Measurements from ENCODE around the gene RGSL1.
A peak's percentile ranks its signal among the peaks of the same experiment; 100 is the strongest.

Gene RGSL1

GRCh38 chr1:182552527-182552926 lies 102.6 kb downstream of the RGSL1 start:
- no peak for DNase-seq

- no peak for DNase-seq
These were observed 105.5 kb downstream of the RGSL1 start for GRCh38 chr1:182555493-182555892.

- DNase-seq: no peak
These were observed 106.3 kb downstream of the RGSL1 start for GRCh38 chr1:182556279-182556678.

GRCh38 chr1:182560392-182560984 lies 110.5 kb downstream of the RGSL1 start:
- no peak for DNase-seq

- DNase-seq: no peak
These were observed 111.5 kb downstream of the RGSL1 start for GRCh38 chr1:182561456-182561855.

GRCh38 chr1:182563095-182563494 lies 113.1 kb downstream of the RGSL1 start:
- DNase-seq: no peak

GRCh38 chr1:182564406-182565004 lies 114.6 kb downstream of the RGSL1 start:
- DNase-seq: no peak

GRCh38 chr1:182565537-182565936 lies 115.6 kb downstream of the RGSL1 start:
- DNase-seq: peak; percentile 18

- DNase-seq: no peak
These were observed 117.7 kb downstream of the RGSL1 start for GRCh38 chr1:182567629-182568028.

- DNase-seq: no peak
These were observed 118.8 kb downstream of the RGSL1 start for GRCh38 chr1:182568647-182569284.

- no peak for DNase-seq
These were observed 120.1 kb downstream of the RGSL1 start for GRCh38 chr1:182569939-182570610.

- no peak for DNase-seq
These were observed 120.6 kb downstream of the RGSL1 start for GRCh38 chr1:182570611-182570970.

GRCh38 chr1:182574156-182574555 lies 124.2 kb downstream of the RGSL1 start:
- no peak for DNase-seq

GRCh38 chr1:182575540-182576149 lies 125.7 kb downstream of the RGSL1 start:
- no peak for DNase-seq

GRCh38 chr1:182580736-182581135 lies 130.8 kb downstream of the RGSL1 start:
- DNase-seq: no peak

- no peak for DNase-seq
These were observed 134.8 kb downstream of the RGSL1 start for GRCh38 chr1:182584746-182585145.

GRCh38 chr1:182586380-182586779 lies 136.4 kb downstream of the RGSL1 start:
- DNase-seq: no peak

GRCh38 chr1:182587093-182587492 lies 137.1 kb downstream of the RGSL1 start:
- DNase-seq: no peak

GRCh38 chr1:182587666-182588499 lies 137.9 kb downstream of the RGSL1 start:
- DNase-seq: no peak

GRCh38 chr1:182588500-182589396 lies 138.8 kb downstream of the RGSL1 start, which contains the start of gene RNASEL:
Gene RNASEL (minus strand): TSS chr1:182589256. CDS start chr1:182586806, 2,450 bp downstream.
- peak; percentile 68 for DNase-seq

- DNase-seq: no peak
These were observed 139.6 kb downstream of the RGSL1 start for GRCh38 chr1:182589520-182589919.
